Sigmoid colon (tissue), 7 donors: ENCODE data around the gene RETREG1. TPM values are rescaled to one million over a fixed set of nuclear protein-coding genes. Genes with fewer than 3 reads are reported as not detected.

Experiments used
- DNase-seq: peaks from one replicate; pipeline ENCODE4 v3.0.0-alpha.2; 2019
- H3K27ac ChIP-seq, 4 donors: fragments of 200-600 bp; sonication (generic); one replicate each; pipeline ENCODE4 v1.5.1; 2016 to 2019; ENCODE audit warnings: mild to moderate bottlenecking in 1 of 4
- H3K27me3 ChIP-seq, 3 donors: fragments of 200-600 bp; sonication (generic); one replicate each; pipeline ENCODE4 v1.5.1; 2019; ENCODE audit warnings: mild to moderate bottlenecking in 1 of 3
- H3K36me3 ChIP-seq, 4 donors: fragments of 200-600 bp; sonication (generic); one replicate each; pipeline ENCODE4 v1.5.1; 2016 to 2019
- H3K4me1 ChIP-seq, 4 donors: fragments of 200-600 bp; sonication (generic); one replicate each; pipeline ENCODE4 v1.5.1; 2017 to 2019
- H3K4me3 ChIP-seq, 4 donors: fragments of 200-600 bp; sonication (generic); one replicate each; pipeline ENCODE4 v1.5.1; 2017 to 2019; ENCODE audit warnings: mild to moderate bottlenecking in 2 of 4, moderate library complexity in 1 of 4
- H3K9me3 ChIP-seq, 4 donors: fragments of 200-600 bp in 3 of 4; sonication (generic) in 3 of 4; one replicate each; pipeline versions ENCODE4 v1.5.1 to v1.6.1; 2013 to 2019
- CTCF ChIP-seq, 4 experiments: fragments of 450-650 bp in 3 of 4; fragments of 200-600 bp in 1 of 4; IDR thresholded peaks; one replicate each; pipeline ENCODE4 v1.5.1; 2016 to 2019; ENCODE audit warnings: antibody characterized with exemption in 4 of 4, mild to moderate bottlenecking in 3 of 4, moderate library complexity in 2 of 4
- EP300 ChIP-seq, 4 donors: sonication (generic); formaldehyde crosslinking; IDR thresholded peaks; one replicate each; pipeline ENCODE4 v1.6.1; 2017; ENCODE audit warnings: antibody characterized with exemption in 4 of 4
- POLR2A ChIP-seq, 2 donors: fragments of 450-650 bp; IDR thresholded peaks; one replicate each; pipeline ENCODE4 v1.6.1; 2016; ENCODE audit warnings: antibody characterized with exemption in 2 of 2, mild to moderate bottlenecking in 2 of 2, moderate library complexity in 2 of 2
- POLR2AphosphoS5 ChIP-seq, 4 donors: sonication (generic); formaldehyde crosslinking; IDR thresholded peaks; one replicate each; pipeline ENCODE4 v1.6.1; 2017; ENCODE audit warnings: antibody characterized with exemption in 4 of 4
- WGBS, 2 donors: extraction: QIAGEN DNeasy Blood & Tissue Kit; methylation state at CpG; one replicate each; pipeline ENCODE4 v1.1.7; 2013; 5-methylcytosine and 5-hydroxymethylcytosine counted together
- intact Hi-C: fragments of 100-400 bp; cut with DNase I; formaldehyde crosslinking; loops from one replicate; pipeline ENCODE4 v1.15.1; 2023
- polyA plus RNA-seq, 3 donors: library from polyadenylated mRNA; stranded (reverse); fragments of 200-250 nt; gene quantifications; one replicate each; pipeline ENCODE4 v1.2.3, GENCODE V29; 2013
- small RNA-seq, 3 donors: library from RNA; depleted of rRNA; stranded (forward); fragments of <200 nt; gene quantifications; one replicate each; pipeline ENCODE3, GENCODE V24; 2016
- total RNA-seq, 4 donors: library from RNA; depleted of rRNA; stranded (reverse); fragments of >200 nt; gene quantifications; one replicate each; pipeline ENCODE4 v1.1.0, GENCODE V29; 2016
- donor health status: healthy with polysubstance abuse.
- donor health status: Bipolar disorder and iron deficiency.
- donor health status: healthy.

The RETREG1 gene
- total and polyA plus RNA-seq, 7 donors, result 10.8 to 21.2 (median 14.6) TPM

- no peak overlapping the region for H3K27ac ChIP-seq
- WGBS, 2 donors, result 92 to 94% methylated on average over 7 of the region's 7 CpGs
- no peaks in the 10 kb centered on the region for H3K4me1 ChIP-seq
- no peak overlapping the region for H3K4me3 ChIP-seq
- intact Hi-C loops, result no loop called here
- no peaks in the 10 kb centered on the region for H3K36me3 ChIP-seq
- no peak for DNase-seq
- H3K9me3 ChIP-seq, result no peaks in the 10 kb centered on the region
- TF ChIP-seq POLR2AphosphoS5 (IDR thresholded peaks at IDR 0.05) (no peak), EP300 (IDR thresholded peaks at IDR 0.05) (no peak), CTCF (IDR thresholded peaks at IDR 0.05) (no peak), POLR2A (IDR thresholded peaks at IDR 0.05) (no peak)
- no peaks in the 10 kb centered on the region for H3K27me3 ChIP-seq
These were observed 186.3 kb downstream of the RETREG1 start for GRCh38 chr5:16430349-16431089.

GRCh38 chr5:16428359-16428758, 188.4 kb downstream of the RETREG1 start:
- no peak for DNase-seq
- intact Hi-C loops, result no loop called here
- Histone ChIP-seq H3K9me3 (no peaks in the 10 kb centered on the region), H3K4me1 (no peaks in the 10 kb centered on the region), H3K4me3 (no peak overlapping the region), H3K27ac (no peak overlapping the region), H3K36me3 (no peaks in the 10 kb centered on the region), H3K27me3 (no peaks in the 10 kb centered on the region)
- WGBS, 2 donors, result 87 to 93% methylated on average over 4 of the region's 4 CpGs
- TF ChIP-seq EP300 (IDR thresholded peaks at IDR 0.05) (no peak), POLR2A (IDR thresholded peaks at IDR 0.05) (no peak), POLR2AphosphoS5 (IDR thresholded peaks at IDR 0.05) (no peak), CTCF (IDR thresholded peaks at IDR 0.05) (no peak)

GRCh38 chr5:16427587-16427986, 189.2 kb downstream of the RETREG1 start:
- H3K9me3 ChIP-seq, result no peaks in the 10 kb centered on the region
- no peak overlapping the region for H3K27ac ChIP-seq
- WGBS, 2 donors, result 43 to 55% methylated on average over 11 of the region's 11 CpGs
- no peak overlapping the region for H3K4me3 ChIP-seq
- intact Hi-C loops, result no loop called here
- H3K4me1 ChIP-seq, result no peaks in the 10 kb centered on the region
- no peak for DNase-seq
- H3K36me3 ChIP-seq, result no peaks in the 10 kb centered on the region
- TF ChIP-seq CTCF (IDR thresholded peaks at IDR 0.05), result no peak
- no peak for TF ChIP-seq POLR2AphosphoS5 (IDR thresholded peaks at IDR 0.05)
- TF ChIP-seq POLR2A (IDR thresholded peaks at IDR 0.05), result no peak
- no peak for TF ChIP-seq EP300 (IDR thresholded peaks at IDR 0.05)
- H3K27me3 ChIP-seq, result no peaks in the 10 kb centered on the region

Small RNAs within 50 kb of the gene (small RNA-seq; reads per million reads assigned to genes)
- 0 reads per million in 3 donors for gene RF00019

Other genes starting within 250 kb of the RETREG1 start
- 10 to 100 TPM; 22.8 to 27.8 (median 25.2) TPM for gene ZNF622, start 151.2 kb downstream of the RETREG1 start, total RNA-seq
- gene ZNF622, start 151.2 kb downstream of the RETREG1 start, polyA plus RNA-seq, result 10 to 100 TPM; 36.5 to 40.8 (median 40.2) TPM